Transverse colon (tissue), 4 donors: Measurements from ENCODE around the gene FMNL1. TPM values are rescaled to one million over a fixed set of nuclear protein-coding genes. Genes with fewer than 3 reads are reported as not detected.
"Not testable (repeated sequence)": the region's sequence is repeated elsewhere in the genome, so short reads cannot be mapped to it uniquely, and the experiment has no call there.

Source experiments
- DNase-seq: peaks from one replicate; pipeline ENCODE4 v3.0.0-alpha.2; 2019
- H3K27ac ChIP-seq, 4 donors: fragments of 200-600 bp; sonication (generic); 2 replicates each; pipeline ENCODE4 v1.5.1; 2016 to 2018; ENCODE audit warnings: inconsistent platforms in 4 of 4
- H3K27me3 ChIP-seq: fragments of 200-600 bp; sonication (generic); 2 replicates; pipeline ENCODE4 v1.5.1; 2017; ENCODE audit warnings: inconsistent platforms
- H3K36me3 ChIP-seq, 4 donors: fragments of 200-600 bp; sonication (generic); 2 replicates each; pipeline ENCODE4 v1.5.1; 2017 to 2019; ENCODE audit warnings: inconsistent platforms in 4 of 4
- H3K4me1 ChIP-seq, 4 donors: fragments of 200-600 bp; sonication (generic); 2 replicates each; pipeline ENCODE4 v1.5.1; 2017 to 2020; ENCODE audit warnings: inconsistent platforms in 4 of 4
- H3K4me3 ChIP-seq, 4 donors: fragments of 200-600 bp; sonication (generic); 1 replicate in 1 of 4; 2 replicates in 3 of 4; pipeline versions ENCODE4 v1.5.1 to v1.6.1; 2017 to 2019; ENCODE audit warnings: inconsistent platforms in 4 of 4
- H3K9me3 ChIP-seq, 2 donors: fragments of 200-600 bp; sonication (generic); 2 replicates each; pipeline ENCODE4 v1.5.1; 2017 to 2019; ENCODE audit warnings: inconsistent platforms in 2 of 2
- CTCF ChIP-seq, 5 experiments: fragments of 200-600 bp in 3 of 5; fragments of 450-650 bp in 2 of 5; sonication (generic) in 3 of 5; IDR thresholded peaks; 1 replicate in 2 of 5; 2 replicates in 3 of 5; pipeline ENCODE4 v1.5.1; 2016 to 2017; ENCODE audit warnings: antibody characterized with exemption in 5 of 5, inconsistent platforms in 3 of 5, mild to moderate bottlenecking in 2 of 5, moderate library complexity in 1 of 5
- EP300 ChIP-seq: sonication (generic); formaldehyde crosslinking; IDR thresholded peaks from one replicate; pipeline ENCODE4 v1.6.1; 2017; ENCODE audit warnings: antibody characterized with exemption, low read depth
- POLR2A ChIP-seq: fragments of 450-650 bp; IDR thresholded peaks from one replicate; pipeline ENCODE4 v1.6.1; 2016; ENCODE audit warnings: antibody characterized with exemption, mild to moderate bottlenecking, moderate library complexity
- POLR2AphosphoS5 ChIP-seq, 3 donors: sonication (generic); formaldehyde crosslinking; IDR thresholded peaks; one replicate each; pipeline ENCODE4 v1.6.1; 2016; ENCODE audit warnings: antibody characterized with exemption in 3 of 3
- WGBS, 2 donors: methylation state at CpG; one replicate each; pipeline ENCODE4 v1.1.5; 2018; ENCODE audit warnings: low coverage in 1 of 2; 5-methylcytosine and 5-hydroxymethylcytosine counted together
- in situ Hi-C, 4 donors: fragments of 200-750 bp; cut with MboI; loops; one replicate each; pipeline versions ENCODE4 v1.15.0 to v1.15.1; 2017; ENCODE audit warnings: low sequenced_read_pairs in 3 of 4, low pct_ligation_motif_present in 1 of 4, low pct_unique_long_range_greater_than_20kb in 1 of 4
- intact Hi-C: fragments of 100-400 bp; cut with DNase I; formaldehyde crosslinking; loops from one replicate; pipeline ENCODE4 v1.15.1; 2023; ENCODE audit warnings: low total_unique reads
- total RNA-seq, 4 donors: library from RNA; depleted of rRNA; stranded (reverse); fragments of >200 nt; gene quantifications; one replicate each; pipeline ENCODE4 v1.1.0, GENCODE V29; 2016

The FMNL1 gene
- total RNA-seq, 4 donors from 2014 or later, result 1.2 to 17.5 (median 10.6) TPM

DNA sequence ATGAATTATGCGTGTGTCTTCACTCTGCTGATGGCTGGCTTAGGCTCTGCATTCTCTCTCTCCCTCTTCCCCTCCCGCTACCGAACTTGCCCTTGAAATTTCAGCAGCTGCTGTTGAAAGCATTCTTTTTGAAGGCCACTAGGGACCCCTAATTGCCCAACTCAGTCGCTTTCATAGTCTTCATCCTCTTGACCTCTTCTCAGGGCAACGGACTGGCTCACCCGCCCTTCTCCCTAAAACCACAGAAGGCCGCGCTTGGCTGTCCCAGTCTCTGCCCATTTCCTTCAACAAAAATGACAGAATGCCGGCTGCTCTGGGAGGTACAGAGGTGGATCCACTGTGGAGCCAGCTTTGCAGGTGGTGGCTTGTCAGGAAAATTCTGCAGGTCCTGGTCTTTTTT lies 21.0 kb upstream of the FMNL1 start:
- Histone ChIP-seq H3K36me3 (no peaks in the 10 kb centered on the region), H3K27me3 (no peaks in the 10 kb centered on the region), H3K27ac (no peak overlapping the region), H3K4me1 (peaks cover 3 to 13% (median 8%) of the 10 kb centered on the region in 4 donors), H3K9me3 (no peaks in the 10 kb centered on the region), H3K4me3 (no peak overlapping the region)
- no peak for DNase-seq
- no peak for TF ChIP-seq POLR2AphosphoS5 (IDR thresholded peaks at IDR 0.05)
- no peak for TF ChIP-seq POLR2A
- TF ChIP-seq EP300, result no peak
- TF ChIP-seq CTCF (IDR thresholded peaks at IDR 0.05), result no peak
- in situ Hi-C loops, result no loop called here
- WGBS, 2 donors, result 43 to 70% methylated on average over 7 to 9 of the region's 9 CpGs
- intact Hi-C loops, result no loop called here

- in situ Hi-C loops, result no loop called here
- no peak for TF ChIP-seq POLR2A
- no peak for TF ChIP-seq CTCF (IDR thresholded peaks at IDR 0.05)
- no peak for TF ChIP-seq EP300
- TF ChIP-seq POLR2AphosphoS5 (IDR thresholded peaks at IDR 0.05), result no peak
- Histone ChIP-seq H3K36me3 (no peaks in the 10 kb centered on the region), H3K9me3 (no peaks in the 10 kb centered on the region), H3K4me3 (no peak overlapping the region), H3K27me3 (no peaks in the 10 kb centered on the region), H3K4me1 (peaks cover 3 to 13% (median 8%) of the 10 kb centered on the region in 4 donors), H3K27ac (no peak overlapping the region)
- intact Hi-C loops, result no loop called here
- WGBS, 2 donors, result 82 to 100% methylated on average over 3 to 4 of the region's 4 CpGs
- no peak for DNase-seq
Observed at GRCh38 chr17:45201457-45201856, 20.2 kb upstream of the FMNL1 start.

DNA sequence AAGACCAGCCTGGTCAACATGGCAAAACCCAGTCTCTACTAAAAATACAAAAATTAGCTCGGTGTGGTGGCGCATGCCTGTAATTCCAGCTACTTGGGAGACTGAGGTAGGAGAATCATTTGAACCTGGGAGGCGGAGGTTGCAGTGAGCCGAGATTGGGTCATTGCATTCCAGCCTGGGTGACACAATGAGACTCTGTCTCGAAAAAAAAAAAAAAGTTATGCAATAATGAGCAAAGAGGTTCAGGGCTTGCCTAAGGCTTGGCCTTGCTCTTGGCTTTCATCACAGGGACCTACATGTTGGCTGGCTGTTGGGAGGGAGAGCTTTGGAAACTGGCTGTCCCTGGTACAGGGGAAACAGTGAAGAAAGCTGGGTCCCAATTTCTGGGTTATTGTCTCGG lies 19.8 kb upstream of the FMNL1 start:
- WGBS, 2 donors, result 77 to 79% methylated on average over 6 of the region's 6 CpGs
- H3K9me3 ChIP-seq, in situ Hi-C loops, H3K27me3 ChIP-seq, DNase-seq, intact Hi-C loops, H3K36me3 ChIP-seq, H3K27ac ChIP-seq, H3K4me3 ChIP-seq: not testable (repeated sequence)
- H3K4me1 ChIP-seq, result peaks cover 3 to 13% (median 8%) of the 10 kb centered on the region in 4 donors

- intact Hi-C loops, result no loop called here
- Histone ChIP-seq H3K9me3 (no peaks in the 10 kb centered on the region), H3K27ac (no peak overlapping the region), H3K27me3 (peaks cover 29% of the 10 kb centered on the region), H3K36me3 (no peaks in the 10 kb centered on the region), H3K4me1 (peaks cover 0 to 13% (median 6%) of the 10 kb centered on the region in 4 donors), H3K4me3 (no peak overlapping the region)
- TF ChIP-seq POLR2AphosphoS5 (IDR thresholded peaks at IDR 0.05), result no peak
- peak; percentile 93 to 98 (median 95) for TF ChIP-seq CTCF (IDR thresholded peaks at IDR 0.05)
- no peak for TF ChIP-seq POLR2A
- peak; percentile 90 for DNase-seq
- in situ Hi-C loops, result loop anchor here in 3 of 4 donors (5.0 to 10.0 kb wide), 2 partner anchors 166 to 168 kb away; no protein-coding TSS in a partner anchor
- WGBS, 2 donors, result 0 to 15% methylated on average over 1 to 12 of the region's 12 CpGs
Observed at GRCh38 chr17:45218895-45219661, 2.6 kb upstream of the FMNL1 start.
